Measurements from ENCODE around the gene TNRC6C.

DNA sequence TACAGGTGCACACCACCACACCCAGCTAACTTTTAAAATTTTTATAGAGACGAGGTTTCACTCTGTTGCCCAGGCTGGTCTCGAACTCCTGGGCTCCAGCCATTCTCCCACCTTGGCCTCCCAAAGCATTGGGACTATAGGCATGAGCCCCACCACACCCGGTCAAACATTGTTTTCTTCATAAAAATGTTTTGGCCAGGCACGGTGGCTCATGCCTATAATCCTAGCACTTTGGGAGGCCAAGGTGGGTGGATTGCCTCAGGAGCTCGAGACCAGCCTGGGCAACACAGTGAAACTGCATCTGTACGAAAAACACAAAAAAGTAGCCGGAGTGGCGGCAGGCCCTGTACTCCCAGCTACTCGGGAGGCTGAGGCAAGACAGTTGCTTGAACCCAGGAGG lies 157.9 kb downstream of the TNRC6C start:
- TF ChIP-seq REST (tag by site-specific recombination; IDR thresholded peaks at IDR 0.05), result no peak
- TF ChIP-seq ZNF639 (tag by site-specific recombination; IDR thresholded peaks at IDR 0.05), result no peak
- TF ChIP-seq ZBTB21 (tag by site-specific recombination; IDR thresholded peaks at IDR 0.05), result no peak
- no peak for TF ChIP-seq KLF1 (tag by site-specific recombination; IDR thresholded peaks at IDR 0.05)
- TF ChIP-seq, protein P1, sequence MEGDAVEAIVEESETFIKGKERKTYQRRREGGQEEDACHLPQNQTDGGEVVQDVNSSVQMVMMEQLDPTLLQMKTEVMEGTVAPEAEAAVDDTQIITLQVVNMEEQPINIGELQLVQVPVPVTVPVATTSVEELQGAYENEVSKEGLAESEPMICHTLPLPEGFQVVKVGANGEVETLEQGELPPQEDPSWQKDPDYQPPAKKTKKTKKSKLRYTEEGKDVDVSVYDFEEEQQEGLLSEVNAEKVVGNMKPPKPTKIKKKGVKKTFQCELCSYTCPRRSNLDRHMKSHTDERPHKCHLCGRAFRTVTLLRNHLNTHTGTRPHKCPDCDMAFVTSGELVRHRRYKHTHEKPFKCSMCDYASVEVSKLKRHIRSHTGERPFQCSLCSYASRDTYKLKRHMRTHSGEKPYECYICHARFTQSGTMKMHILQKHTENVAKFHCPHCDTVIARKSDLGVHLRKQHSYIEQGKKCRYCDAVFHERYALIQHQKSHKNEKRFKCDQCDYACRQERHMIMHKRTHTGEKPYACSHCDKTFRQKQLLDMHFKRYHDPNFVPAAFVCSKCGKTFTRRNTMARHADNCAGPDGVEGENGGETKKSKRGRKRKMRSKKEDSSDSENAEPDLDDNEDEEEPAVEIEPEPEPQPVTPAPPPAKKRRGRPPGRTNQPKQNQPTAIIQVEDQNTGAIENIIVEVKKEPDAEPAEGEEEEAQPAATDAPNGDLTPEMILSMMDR (tag by site-specific recombination; IDR thresholded peaks at IDR 0.05), result no peak

Data from HEK293 (cell line).